22Rv1 (cell line): ENCODE measurements around the gene GABARAPL2.

Experiments
- ZFX ChIP-seq: fragments of 450-650 bp; IDR thresholded peaks from 2 replicates; pipeline ENCODE4 v1.6.1; 2017; ENCODE audit warnings: antibody characterized with exemption, borderline replicate concordance
- TF ChIP-seq, protein P1 (sequence below): fragments of 450-650 bp; IDR thresholded peaks from 2 replicates; pipeline ENCODE4 v1.5.1; 2017; ENCODE audit warnings: mild to moderate bottlenecking

GRCh38 chr16:75527825-75528299 lies 38.3 kb upstream of the GABARAPL2 start:
- TF ChIP-seq, protein P1, sequence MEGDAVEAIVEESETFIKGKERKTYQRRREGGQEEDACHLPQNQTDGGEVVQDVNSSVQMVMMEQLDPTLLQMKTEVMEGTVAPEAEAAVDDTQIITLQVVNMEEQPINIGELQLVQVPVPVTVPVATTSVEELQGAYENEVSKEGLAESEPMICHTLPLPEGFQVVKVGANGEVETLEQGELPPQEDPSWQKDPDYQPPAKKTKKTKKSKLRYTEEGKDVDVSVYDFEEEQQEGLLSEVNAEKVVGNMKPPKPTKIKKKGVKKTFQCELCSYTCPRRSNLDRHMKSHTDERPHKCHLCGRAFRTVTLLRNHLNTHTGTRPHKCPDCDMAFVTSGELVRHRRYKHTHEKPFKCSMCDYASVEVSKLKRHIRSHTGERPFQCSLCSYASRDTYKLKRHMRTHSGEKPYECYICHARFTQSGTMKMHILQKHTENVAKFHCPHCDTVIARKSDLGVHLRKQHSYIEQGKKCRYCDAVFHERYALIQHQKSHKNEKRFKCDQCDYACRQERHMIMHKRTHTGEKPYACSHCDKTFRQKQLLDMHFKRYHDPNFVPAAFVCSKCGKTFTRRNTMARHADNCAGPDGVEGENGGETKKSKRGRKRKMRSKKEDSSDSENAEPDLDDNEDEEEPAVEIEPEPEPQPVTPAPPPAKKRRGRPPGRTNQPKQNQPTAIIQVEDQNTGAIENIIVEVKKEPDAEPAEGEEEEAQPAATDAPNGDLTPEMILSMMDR, result no peak
- TF ChIP-seq ZFX, result no peak
